Neural cell (in vitro differentiated cells): ENCODE measurements around the gene CCT8L2.
"Not testable (repeated sequence)": the region's sequence is repeated elsewhere in the genome, so short reads cannot be mapped to it uniquely, and the experiment has no call there.

Experiments used
- CTCF ChIP-seq: fragments of 450-650 bp; IDR thresholded peaks from 2 replicates; pipeline ENCODE4 v1.5.1; 2014; ENCODE audit warnings: antibody characterized with exemption, mild to moderate bottlenecking, moderate library complexity; ENCODE audit not compliant: poor library complexity, severe bottlenecking
- EP300 ChIP-seq: fragments of 450-650 bp; conservative IDR thresholded peaks from 2 replicates; pipeline ENCODE4 v1.6.1; 2014; ENCODE audit warnings: antibody characterized with exemption, mild to moderate bottlenecking, moderate library complexity; ENCODE audit not compliant: poor library complexity, severe bottlenecking
- EZH2 ChIP-seq: fragments of 200-600, 300-800 bp; shearing (Covaris generic), sonication (generic); IDR thresholded peaks from 2 replicates; pipeline ENCODE4 v1.6.1; 2014; ENCODE audit warnings: antibody characterized with exemption, low read length, borderline replicate concordance, mild to moderate bottlenecking; ENCODE audit not compliant: insufficient read depth, poor library complexity, severe bottlenecking
- RAD21 ChIP-seq: fragments of 450-650 bp; conservative IDR thresholded peaks from 2 replicates; pipeline ENCODE4 v1.6.1; 2014; ENCODE audit warnings: antibody characterized with exemption, mild to moderate bottlenecking, moderate library complexity
- REST ChIP-seq: IDR thresholded peaks from 2 replicates; pipeline ENCODE4 v1.6.1; 2012; ENCODE audit warnings: borderline replicate concordance
- SMC3 ChIP-seq: fragments of 450-650 bp; conservative IDR thresholded peaks from 2 replicates; pipeline ENCODE4 v1.6.1; 2014; ENCODE audit warnings: antibody characterized with exemption, mild to moderate bottlenecking, moderate library complexity; ENCODE audit not compliant: poor library complexity
- TAF1 ChIP-seq: IDR thresholded peaks from 2 replicates; pipeline ENCODE4 v1.6.1; 2012; ENCODE audit warnings: low read depth

GRCh38 chr22:16625018-16625417, 32.4 kb upstream of the CCT8L2 start:
- TF ChIP-seq REST, CTCF, EZH2, EP300, RAD21, TAF1, SMC3: not testable (repeated sequence)
